A172 (cell line): ENCODE measurements around the gene MYH9. TPM values are rescaled to one million over a fixed set of nuclear protein-coding genes. Genes with fewer than 3 reads are reported as not detected.

ENCODE experiments used
- DNase-seq: peaks from one replicate; pipeline ENCODE4 v3.0.0-alpha.2; 2015; ENCODE audit warnings: low spot score
- total RNA-seq: library from RNA; depleted of rRNA; stranded (reverse); fragments of >200 nt; shearing (Covaris generic); gene quantifications from 2 replicates; pipeline ENCODE4 v1.2.3, GENCODE V29; 2014

The MYH9 gene
- total RNA-seq, 1 experiment from 2014 or later = 180 TPM

DNA sequence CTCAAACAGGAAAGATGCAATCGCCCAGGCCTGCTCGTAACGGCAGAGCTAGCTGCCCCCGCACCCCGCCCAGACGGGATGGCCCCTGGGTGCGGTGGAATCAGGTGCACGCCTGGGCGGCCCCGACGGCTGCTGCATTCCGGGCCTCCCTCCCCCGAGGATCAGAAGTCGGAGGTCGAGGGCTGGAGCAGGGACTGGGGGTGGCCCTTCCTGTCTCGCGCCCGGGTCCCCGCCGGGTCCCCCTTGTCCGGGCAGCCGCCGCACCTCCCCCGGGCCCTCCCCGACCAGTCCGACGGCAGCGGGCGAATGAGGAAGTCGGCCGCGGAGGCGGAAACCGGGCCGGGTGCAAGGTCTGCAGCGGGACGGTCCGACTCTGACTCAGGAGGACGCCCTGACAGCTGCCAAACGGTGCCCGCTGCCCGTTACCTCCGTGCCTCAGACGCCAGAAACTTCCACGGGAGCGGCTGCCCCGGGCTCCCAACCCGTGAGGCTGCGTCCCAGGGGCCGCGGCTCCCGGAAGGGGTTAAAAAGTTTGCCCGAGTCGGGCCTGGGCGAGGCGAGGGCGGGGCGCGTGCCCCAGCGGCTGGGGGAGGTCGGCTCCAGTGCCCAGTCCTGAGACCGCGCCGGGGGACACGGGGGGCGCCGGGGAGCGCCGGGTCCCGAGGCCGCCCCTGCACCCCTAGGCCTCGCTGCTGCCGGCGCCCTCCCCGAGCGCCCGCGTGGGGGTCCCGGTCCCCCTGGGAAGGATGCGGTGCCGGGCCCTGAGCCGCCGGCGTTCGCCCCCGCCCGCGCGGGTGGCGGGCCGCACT is 663 bp downstream of the MYH9 start:
- DNase-seq = no peak

DNA sequence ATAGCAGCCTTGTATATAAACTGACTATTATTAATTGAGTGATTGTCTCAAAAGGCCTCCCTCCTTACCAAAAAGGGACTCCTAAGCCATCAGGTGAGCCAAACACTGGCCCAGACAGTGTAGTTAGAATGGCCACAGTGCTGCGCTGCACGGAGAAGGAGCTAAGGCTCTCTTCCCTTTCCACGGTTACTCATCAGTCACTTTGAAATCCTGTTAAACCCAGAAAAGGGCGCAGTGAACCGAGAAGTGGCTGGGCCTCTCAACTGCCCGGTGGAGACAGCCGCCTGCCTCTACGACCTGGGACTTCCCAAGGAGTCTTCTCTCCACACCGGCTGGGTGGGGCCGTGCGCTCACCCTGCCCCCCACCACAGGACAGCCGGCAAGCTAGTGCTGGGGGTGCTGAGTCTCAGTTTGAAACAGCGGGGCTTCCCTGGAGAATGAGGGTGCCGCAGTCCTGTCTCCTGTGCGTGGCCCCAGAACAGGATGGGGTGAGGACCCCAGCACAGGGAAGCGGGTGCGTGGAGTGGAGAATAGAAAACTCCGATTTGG is 1.3 kb downstream of the MYH9 start:
- DNase-seq = no peak

DNA sequence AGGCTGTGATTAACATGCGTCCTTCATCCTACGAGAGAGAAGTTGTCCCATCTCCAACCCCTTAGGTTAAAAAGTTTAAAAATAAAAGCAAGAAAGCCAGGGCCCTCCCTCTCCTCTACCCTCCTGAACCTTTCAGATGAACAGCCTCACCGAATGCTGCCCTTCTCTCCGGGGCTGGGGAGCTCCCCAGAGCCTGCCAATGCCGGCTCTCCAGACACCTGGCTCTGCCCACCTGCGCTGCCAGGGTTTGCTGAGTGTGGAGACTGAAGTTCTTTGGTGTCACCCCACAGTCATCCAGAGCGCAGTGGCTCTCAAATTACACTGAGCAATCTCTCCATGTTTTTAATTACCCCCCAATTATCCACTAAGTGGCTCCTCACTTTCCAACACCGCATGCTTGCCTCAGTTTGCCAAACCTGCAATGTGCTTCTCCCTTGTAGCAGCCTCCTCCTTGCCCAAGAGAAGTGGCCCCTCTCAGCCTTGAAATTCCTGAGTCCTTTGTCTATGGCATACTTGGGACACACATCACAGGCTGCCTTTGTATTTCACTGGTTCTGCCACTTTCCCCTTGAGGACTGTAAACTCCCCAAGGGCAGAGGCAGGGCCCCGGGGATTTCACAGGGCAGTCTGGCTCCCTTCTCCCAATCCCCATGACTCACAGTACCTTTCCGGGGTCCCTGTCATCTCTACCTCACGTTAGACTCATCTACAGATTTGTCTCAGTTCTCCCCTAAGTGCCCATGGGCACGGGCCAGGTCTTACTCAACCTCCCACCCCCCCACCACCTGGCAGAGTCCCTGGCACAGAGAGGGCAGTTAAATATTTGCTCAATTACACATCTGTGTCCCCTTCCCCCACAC is 2.0 kb downstream of the MYH9 start:
- peak; percentile 53 for DNase-seq

DNA sequence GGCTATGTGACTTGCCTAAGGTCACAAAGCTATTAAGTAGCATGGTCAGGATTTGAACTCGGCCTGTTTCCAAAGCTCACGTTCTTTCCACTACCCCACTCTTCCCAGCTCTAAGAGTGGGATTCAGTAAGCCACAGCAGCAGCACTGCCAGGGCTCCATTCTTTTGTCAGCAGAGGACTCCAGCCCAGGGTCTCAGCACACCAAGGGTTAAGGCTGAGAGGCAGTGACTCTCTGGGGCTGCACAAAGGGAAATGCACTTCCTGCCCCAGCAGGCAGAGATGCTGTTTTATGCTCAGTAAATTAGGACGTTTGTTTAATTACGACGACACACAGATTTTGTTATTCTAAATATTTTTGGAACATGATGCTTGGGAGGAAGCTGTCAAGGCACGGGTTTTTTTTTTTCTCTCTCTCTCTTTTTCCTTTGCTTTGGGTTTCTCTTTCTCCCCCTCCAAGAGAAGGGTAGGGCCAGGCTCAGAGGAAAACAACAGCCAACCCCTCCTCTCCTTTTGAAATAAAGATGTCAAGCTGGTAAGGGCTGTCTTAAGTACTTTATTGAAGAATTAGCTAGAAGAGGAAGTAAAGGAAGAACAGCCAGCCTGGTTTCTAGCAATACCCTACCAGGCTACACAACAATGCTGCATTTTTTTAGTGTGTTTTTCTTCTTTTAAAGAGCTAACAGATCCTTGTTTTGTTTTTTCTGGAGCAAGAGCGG is 2.8 kb downstream of the MYH9 start:
- no peak for DNase-seq

DNA sequence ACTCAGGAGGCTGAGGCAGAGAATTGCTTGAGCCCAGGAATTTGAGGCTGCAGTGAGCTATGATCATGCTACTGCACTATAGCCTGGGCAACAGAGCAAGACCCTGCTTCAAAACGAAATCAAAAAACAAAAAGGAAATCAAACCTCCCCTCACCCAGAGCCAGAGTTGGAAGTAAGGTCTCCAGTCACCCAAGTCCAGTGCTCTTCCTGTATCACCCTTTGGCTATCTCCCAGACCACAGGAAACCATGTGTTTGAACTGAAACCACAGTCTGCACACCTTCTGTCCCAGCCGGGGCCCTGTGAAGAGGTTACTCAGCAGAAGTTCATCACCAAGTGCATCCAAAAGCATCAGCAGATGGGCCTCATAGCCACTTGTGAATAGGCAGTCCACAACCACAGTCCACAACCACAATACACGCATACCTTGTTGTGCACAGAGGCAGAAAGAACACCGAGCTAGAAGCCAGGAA is 4.6 kb downstream of the MYH9 start:
- DNase-seq = peak; percentile 89

GRCh38 chr22:36381513-36382128 is 6.1 kb downstream of the MYH9 start:
- no peak for DNase-seq

- DNase-seq = peak; percentile 41
Measured at GRCh38 chr22:36379593-36380361, 8.0 kb downstream of the MYH9 start.

GRCh38 chr22:36378869-36379217 is 8.9 kb downstream of the MYH9 start:
- DNase-seq = no peak

- DNase-seq = no peak
Measured at GRCh38 chr22:36378080-36378868, 9.5 kb downstream of the MYH9 start.

DNA sequence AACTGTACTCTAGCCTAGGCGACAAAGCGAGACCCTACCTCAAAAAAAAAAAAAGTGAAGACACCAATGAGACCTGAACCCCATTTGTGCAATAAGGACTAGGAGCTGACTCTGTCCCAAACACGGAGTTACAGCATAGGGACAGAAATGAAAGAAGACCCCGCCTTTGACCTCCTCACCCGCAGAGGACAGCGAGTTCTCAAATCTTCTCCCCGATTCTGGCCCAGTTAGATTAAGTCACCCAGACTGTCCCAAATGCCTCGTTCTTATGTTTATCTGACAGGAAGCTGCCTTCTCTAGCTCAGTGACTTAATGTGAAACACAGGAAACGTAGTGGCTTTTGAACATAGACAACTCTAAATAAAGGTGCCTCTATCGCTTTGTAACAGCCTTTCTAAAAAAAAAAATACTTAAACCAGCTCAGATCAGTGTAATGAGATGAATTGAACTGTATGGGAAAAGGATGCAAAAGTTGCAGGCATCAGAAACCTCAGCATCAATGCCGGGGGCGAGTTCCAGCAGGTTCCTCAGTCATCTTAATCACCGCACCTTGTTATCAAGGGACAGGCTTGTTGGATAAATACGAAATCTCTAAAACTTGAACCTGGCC is 10.6 kb downstream of the MYH9 start:
- DNase-seq = no peak

DNA sequence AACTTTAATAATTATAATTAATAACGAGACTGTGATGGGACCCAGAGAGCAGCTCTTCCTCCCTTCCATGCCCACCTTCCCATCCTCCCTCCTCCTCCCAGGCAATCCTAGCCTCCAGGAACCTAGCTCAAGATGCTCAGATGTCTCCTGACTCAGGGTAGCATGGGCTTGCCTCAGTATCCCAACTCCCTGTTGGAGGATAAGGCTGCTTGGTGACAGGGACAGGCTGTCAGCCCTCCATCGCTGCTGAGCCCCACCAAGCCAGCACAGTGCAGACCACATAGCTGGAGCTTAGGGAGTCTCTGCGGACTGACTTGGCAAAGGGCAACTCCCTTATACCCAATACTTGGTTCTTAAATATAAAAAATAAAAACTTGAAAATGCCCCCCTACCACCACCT is 11.5 kb downstream of the MYH9 start:
- no peak for DNase-seq

DNA sequence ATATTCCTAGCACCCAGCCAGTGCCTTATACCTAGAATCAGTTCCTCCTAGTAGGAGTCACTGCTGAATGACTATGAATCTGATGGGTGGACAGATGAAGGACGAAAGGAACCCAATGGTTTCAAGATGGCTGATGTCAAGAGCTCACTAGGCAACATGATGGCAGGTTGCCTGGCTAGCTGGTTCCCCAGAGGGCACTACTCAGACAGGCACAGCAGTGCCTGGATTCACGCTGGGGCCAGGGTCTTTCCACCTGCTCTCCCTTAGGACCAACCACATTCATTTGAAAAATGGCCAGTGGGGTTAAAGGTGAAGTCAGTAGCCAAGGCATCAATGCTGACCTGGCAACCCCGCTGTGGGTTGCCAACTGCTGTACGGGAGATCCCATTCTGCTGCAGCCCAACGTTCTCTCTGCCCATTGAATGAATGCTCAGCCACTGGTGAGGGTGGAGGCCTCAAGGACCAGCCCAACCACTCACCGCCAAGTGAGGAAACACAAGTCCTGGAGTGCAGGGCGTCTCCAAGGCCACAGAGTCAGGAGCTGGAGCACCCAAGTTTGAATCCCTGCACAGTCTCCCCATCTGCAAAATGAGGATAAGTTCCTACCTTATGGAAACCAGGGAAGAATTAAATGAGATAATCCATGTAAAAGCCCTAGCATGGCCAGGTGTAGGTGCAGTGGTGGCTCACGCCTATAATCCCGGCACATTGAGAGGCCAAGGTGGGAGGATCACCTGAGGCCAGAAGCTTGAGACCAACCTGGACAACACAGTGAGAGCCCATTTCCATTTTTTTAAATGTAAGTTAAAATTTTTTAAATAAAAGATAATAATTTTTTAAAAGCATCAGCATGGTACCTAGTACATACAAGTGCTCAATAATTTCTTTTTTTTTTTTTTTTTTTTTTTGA is 12.4 kb downstream of the MYH9 start:
- DNase-seq = no peak

DNA sequence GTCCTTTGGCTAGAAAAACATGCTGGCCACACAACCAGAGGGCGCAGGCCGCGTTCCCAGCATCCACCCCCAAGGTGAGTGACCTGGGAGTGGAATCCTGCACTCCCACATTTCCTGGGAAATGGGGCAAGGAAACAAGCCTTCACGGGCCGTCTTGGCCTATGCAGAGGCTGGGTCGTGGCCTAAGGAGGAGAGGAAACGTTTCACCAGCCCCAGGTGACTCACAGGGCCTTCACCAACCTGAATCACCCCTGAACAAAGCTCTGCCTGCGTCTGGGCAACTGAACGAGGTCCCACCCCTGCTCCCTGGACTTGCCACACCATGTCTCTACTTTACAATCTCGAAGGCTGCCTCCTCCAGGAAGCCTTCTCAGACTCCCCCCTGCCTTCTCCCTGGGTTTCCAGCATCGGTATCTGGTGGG is 13.2 kb downstream of the MYH9 start:
- peak; percentile 76 for DNase-seq

DNA sequence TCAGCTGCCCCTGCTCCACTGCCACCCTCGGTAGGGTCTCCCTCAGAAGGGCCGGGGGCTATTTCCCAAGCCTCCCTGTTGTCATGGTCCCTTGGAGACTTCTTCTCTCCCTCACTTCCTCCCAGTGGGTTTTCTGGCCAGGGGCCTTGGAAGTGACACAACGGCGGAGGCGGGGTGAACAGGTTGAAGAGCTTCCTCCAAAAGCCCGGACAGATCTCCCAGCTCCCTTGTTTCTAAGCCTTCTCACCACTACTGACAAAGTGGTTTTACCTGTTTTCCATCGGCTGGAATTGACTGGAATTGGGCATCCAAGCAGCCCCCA is 14.5 kb downstream of the MYH9 start:
- DNase-seq = no peak

- no peak for DNase-seq
Measured at GRCh38 chr22:36371920-36372319, 15.8 kb downstream of the MYH9 start.

DNA sequence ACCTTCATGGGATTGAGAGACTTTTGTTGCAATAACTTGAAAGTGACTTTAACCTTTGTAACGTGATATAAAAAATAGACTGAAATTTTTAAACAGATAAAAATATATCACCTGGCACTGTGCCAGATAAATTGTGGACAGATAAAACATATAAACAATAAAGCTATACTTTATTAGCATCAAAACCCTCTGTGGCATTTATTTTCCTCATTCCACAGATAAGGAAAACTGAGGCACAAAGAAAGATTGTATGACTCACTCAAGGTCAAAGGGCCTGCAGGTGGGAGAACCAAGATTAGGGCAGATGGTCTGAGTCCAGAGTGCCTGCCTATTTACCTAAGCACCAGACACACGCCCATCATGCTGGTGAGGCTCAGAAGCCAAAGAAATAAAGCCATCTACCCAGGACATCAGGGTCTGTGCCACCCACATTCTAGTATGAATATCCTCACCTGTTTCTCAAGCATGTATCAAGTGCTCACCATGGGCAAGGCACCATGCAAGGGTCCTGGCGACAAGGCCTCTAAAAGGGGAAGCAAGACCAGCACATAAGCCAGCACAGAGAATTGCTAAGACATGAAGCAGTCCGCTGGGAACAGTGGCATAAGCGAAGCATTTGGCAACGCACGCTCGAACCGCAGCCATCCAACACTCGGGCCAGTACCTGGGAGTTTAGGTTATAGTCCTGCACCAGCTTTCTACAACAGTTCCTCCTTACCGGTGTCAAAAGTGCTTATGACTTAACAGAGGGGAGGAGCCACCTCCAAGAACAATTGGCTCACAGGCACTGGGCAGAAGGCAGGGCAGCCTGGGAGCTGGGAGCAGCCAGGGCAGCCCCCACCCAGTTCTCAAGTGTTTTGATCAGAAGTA is 17.6 kb downstream of the MYH9 start:
- no peak for DNase-seq
